DMS79 (cell line): ENCODE results near the gene OR10K2.
"Not testable (repeated sequence)": the region's sequence is repeated elsewhere in the genome, so short reads cannot be mapped to it uniquely, and the experiment has no call there.

ENCODE experiments used
- DNase-seq: peaks from one replicate; lab custom pipeline; 2025; lab: John Stamatoyannopoulos, UW

Gene OR10K2

GRCh38 chr1:158426137-158426536 is at the start of gene OR10K2:
TSS of gene OR10K2 (minus strand) at chr1:158426237. CDS start at chr1:158420866, 5,371 bp downstream.
- no peak for DNase-seq

GRCh38 chr1:158471920-158472319 is 45.9 kb upstream of the OR10K2 start, which contains the start of gene OR10R2:
TSS of gene OR10R2 (plus strand) at chr1:158472220. CDS start at chr1:158472326, 106 bp downstream.
- DNase-seq = no peak

- DNase-seq = no peak
Measured at GRCh38 chr1:158461534-158461933, 35.5 kb upstream of the OR10K2 start, which contains the start of gene OR10K1. TSS of gene OR10K1 (plus strand) at chr1:158461834. CDS start at chr1:158465562, 3,728 bp downstream.

- DNase-seq = no peak
Measured at GRCh38 chr1:158458263-158458662, 32.2 kb upstream of the OR10K2 start.

GRCh38 chr1:158457246-158457645 is 31.2 kb upstream of the OR10K2 start:
- no peak for DNase-seq

- DNase-seq = no peak
Measured at GRCh38 chr1:158454537-158454936, 28.5 kb upstream of the OR10K2 start.

- DNase-seq = no peak
Measured at GRCh38 chr1:158445376-158445775, 19.3 kb upstream of the OR10K2 start.

GRCh38 chr1:158434741-158435140 is 8.7 kb upstream of the OR10K2 start:
- no peak for DNase-seq

- DNase-seq = not testable (repeated sequence)
Measured at GRCh38 chr1:158430163-158430562, 4.1 kb upstream of the OR10K2 start.

- no peak for DNase-seq
Measured at GRCh38 chr1:158425027-158425426, 1.0 kb downstream of the OR10K2 start.

GRCh38 chr1:158422212-158422611 is 3.8 kb downstream of the OR10K2 start:
- no peak for DNase-seq

- DNase-seq = no peak
Measured at GRCh38 chr1:158417586-158417985, 8.5 kb downstream of the OR10K2 start.

- DNase-seq = no peak
Measured at GRCh38 chr1:158414651-158415345, 11.2 kb downstream of the OR10K2 start.

GRCh38 chr1:158407092-158407491 is 18.9 kb downstream of the OR10K2 start:
- DNase-seq = no peak

- no peak for DNase-seq
Measured at GRCh38 chr1:158400871-158401270, 25.2 kb downstream of the OR10K2 start.

GRCh38 chr1:158398818-158399514 is 27.1 kb downstream of the OR10K2 start, which contains the start of gene OR10T2:
TSS of gene OR10T2 (minus strand) at chr1:158399466. CDS start at chr1:158399466, 0 bp downstream.
- DNase-seq = no peak

GRCh38 chr1:158396646-158397045 is 29.4 kb downstream of the OR10K2 start:
- no peak for DNase-seq

GRCh38 chr1:158393476-158393875 is 32.6 kb downstream of the OR10K2 start:
- no peak for DNase-seq

GRCh38 chr1:158391099-158391498 is 34.9 kb downstream of the OR10K2 start:
- DNase-seq = no peak

GRCh38 chr1:158390331-158390730 is 35.7 kb downstream of the OR10K2 start:
- no peak for DNase-seq

- no peak for DNase-seq
Measured at GRCh38 chr1:158374860-158375259, 51.2 kb downstream of the OR10K2 start.

- not testable (repeated sequence) for DNase-seq
Measured at GRCh38 chr1:158374101-158374500, 51.9 kb downstream of the OR10K2 start.
